ENCODE results near the gene OTX2.

The OTX2 gene

DNA sequence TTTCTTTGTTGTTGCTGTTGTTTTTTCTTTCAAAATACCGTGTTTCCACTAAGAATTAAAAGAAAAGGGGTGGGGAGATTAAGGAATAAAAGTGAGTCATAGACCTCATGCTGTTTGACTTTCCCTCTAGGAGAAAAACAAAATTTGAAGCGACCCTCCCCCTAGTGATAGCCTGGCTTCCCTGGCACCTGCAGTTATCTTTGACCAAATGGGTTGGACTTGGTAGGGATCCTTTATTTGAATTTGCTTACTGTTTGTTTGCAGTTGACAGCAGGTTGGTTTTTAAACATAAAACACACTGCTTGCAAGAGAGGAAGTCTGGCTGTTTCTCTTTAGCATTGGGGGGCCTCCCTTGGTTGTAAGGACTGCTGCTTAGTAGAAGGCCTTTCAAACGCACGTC is 14.0 kb downstream of the OTX2 start:
- DNase-seq (ENCODE audit: low read depth), result no peak

DNA sequence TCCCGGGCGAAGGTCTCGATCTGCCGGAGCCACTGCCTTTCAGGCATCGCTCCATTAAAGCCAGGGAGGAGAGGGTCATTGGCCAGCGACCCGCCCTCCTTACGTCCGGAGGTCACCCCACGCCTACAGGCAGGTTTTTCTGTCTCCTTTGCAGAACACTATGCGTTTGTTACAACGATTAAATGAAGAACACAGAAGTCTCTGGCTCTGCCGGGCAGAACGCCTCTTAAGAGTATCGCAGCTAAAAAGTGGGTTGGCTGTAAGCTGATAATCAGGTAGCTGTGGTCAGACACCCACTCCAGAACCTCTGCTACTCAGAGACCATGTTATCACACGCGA is 15.0 kb downstream of the OTX2 start:
- DNase-seq (ENCODE audit: low read depth), result no peak

DNA sequence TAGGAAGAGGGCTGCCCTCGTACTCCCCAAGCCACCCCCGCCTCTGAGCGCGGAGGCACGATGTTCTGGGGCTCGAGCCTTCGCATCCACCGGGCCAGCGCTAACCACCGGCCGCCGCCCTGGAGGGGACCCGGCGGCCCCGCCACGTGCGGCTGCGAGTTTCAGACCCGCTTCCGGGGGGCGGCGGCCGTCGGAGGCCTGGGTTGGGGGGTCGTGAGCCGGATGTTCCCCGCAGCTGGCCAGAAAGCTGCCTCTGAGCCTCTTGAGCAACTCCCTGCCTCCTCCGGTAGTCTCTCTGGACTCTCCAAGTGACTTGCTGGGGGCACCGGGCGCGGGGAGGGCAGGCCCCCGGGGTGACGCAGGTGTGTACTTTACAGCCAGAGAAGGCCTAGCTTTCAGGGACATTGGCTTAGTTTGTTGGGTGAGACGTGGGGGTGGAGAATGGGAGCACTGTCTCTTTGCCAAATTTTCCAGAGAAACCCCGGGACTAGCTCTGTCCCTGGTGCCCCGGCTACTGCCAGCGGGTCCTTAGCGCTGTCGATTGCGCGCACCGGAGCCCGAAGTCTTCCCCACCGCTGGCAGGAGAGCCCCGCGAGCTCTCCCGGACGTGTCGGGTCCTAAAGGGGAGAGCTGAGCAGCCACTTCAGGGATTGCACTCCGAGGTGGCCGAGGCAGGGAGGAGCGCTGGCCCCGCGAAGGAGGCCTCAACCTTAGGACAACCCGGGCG is 15.6 kb downstream of the OTX2 start:
- no peak for DNase-seq (ENCODE audit: low read depth)

DNA sequence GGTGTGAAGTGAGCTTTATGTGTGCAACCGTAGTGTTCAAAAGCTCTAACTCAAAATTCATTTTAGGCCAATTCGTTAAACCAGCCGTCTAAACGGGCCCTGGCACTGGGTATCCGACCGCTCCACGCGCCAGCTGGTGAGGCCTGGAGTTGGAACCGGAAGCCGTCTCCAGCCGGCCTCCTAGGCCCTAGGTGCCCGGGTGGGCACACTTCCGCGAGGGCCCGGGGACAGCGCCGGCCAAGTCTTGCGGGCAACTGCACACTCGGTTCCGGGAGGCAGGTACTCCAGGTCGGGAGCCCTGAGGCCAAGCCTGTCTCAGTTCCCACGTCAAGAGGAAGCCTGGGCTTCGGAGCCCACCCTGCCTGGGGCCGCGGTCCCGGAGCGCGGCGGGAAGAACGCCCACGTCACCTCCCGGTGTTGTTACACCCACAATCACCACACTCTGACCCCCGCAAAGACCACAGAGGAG is 16.2 kb downstream of the OTX2 start:
- DNase-seq (ENCODE audit: low read depth), result no peak

DNA sequence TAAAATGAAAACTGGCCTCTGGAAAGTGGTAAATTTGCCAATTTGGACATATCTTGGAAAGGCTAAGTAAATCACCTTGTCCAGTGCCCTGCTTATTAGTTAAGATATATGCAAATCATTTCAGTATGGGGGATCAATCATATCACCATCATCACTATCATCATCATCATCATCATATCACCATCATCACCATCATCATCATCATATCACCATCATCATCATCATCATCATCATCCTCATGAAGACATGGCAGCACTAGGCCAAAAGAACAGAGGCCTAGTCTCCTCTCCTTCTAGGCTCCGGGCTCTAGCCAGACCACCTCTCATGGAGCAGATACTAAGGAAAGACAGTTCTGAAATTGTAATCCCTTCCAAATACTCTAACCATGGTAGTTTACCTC is 20.3 kb downstream of the OTX2 start:
- DNase-seq (ENCODE audit: low read depth), result no peak

DNA sequence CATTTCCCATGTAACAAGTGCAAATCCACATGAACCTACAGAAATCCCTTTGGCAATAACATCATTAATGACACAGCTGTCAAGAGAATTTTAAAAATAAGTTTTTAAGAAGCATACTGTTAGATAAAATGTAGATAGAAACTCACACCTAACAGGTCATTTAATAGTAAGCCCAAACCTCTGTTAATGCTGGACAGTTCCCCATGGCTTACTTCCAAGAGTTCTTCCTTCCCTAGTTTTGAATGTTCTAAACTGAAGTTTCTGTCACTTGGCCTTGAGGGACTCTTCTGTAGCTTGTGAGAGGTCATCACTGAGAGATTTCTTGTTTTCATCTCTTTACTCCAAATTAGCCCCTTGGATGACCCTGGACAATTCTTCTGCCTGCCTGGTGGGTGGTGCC is 22.7 kb downstream of the OTX2 start:
- DNase-seq (ENCODE audit: low read depth), result no peak

DNA sequence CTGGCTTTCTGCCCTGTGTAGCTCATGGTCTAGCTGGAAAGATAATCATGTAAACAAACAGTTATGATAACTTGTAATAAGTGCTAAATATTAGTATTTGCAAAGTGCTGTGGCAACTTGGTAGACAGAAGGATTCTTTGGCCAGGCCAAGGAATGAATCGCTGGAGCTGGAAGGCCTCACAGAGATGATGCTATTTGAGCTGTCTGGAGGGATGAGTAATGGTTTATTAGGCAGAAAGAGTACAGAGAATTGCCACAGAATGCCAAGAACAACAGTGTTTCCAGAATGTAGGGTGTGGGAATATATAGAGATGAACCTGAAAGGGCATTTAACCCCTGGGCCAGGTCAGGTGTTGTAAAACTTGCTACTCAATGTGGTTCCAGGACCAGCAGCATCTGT is 27.6 kb downstream of the OTX2 start:
- DNase-seq (ENCODE audit: low read depth), result no peak

DNA sequence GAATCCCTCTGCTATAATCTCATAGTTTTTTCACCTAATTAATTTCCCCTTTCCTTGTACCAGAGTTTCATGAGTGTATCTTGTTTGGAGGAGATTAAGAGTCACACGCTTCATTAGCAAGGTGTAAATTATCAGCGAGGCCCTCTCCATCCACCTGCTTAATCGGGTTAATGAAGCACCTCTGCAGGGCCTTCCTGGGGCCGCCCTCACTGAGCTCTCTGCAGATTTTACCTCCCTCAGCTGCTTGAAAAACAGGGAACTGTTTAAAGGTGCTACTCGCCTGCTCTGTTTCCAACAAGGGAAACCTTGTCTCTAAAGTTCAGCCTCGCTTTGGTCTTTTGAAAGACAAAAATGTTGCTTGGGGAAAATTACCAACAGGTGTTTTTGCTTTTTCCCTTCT is 35.8 kb downstream of the OTX2 start:
- no peak for DNase-seq (ENCODE audit: low read depth)

DNA sequence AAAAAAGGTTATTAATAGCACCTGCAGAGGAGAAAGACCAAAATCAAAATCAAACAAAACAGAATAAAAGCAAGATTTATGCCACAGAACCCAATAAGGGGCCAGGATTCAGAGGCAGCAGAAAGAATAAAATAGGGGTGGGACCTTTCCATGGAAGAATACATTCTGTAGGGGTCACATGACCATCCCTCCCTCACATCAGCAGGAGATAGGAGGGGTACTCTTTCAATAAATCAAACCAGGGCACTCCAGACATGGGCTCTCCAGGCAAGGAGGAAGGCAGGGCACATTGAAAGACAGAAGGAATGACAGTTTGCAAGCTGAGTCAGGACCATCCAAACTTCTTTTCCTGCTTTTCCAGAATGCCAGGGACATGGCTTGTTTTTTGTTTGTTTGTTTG is 39.8 kb downstream of the OTX2 start:
- DNase-seq (ENCODE audit: low read depth), result no peak

DNA sequence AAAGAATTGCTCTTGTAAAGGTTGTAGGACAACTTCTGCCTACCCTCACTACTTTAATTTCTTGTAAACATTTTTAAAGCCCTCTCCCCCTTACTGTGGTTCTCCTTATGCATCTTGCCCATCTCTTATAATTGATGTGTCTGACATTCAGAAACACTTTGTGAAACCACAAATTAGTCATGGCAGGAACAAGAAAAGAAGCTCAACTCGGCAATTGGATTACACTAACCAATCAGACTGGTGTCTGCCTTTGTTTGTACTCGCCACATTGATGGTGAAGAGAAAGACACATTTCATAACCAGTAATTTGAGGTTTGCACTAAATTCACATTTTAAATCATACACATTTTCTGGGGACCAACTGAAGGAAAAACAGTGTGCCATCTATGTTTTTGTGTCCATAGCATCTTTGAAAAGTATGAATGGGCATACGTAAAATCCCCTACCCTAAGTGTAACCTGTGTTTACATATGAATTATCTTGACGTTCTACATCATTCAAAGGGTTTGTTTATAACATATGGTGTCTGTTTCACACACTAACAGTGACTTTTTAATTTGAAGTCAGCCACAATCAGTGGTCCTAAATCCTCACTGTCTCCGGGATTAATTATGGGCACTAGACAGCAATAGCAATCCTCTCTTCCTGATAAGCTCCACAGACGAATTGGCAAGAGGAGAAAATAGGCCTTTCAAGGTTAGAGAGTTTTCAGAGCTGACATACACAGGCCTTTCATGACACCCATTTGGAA is 49.9 kb downstream of the OTX2 start:
- no peak for DNase-seq (ENCODE audit: low read depth)

DNA sequence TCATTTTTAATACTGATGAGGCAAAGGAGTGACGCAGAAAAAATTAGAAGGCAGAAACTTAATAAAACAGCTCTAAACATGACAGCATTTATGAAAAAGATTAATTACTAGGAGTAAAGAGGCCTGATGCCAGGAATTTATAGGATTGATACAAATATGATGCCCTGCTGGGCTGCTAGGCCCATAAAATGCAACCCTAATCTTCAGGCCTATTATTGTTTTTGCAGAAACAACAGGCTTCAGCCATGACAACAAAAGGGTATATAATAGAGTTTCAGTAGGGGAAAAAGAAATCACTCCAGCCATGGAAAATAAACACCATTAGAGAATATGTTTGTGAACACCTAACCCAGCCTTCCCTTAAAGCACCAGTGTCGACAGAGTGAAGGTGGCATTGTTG is 50.6 kb downstream of the OTX2 start:
- no peak for DNase-seq (ENCODE audit: low read depth)

DNA sequence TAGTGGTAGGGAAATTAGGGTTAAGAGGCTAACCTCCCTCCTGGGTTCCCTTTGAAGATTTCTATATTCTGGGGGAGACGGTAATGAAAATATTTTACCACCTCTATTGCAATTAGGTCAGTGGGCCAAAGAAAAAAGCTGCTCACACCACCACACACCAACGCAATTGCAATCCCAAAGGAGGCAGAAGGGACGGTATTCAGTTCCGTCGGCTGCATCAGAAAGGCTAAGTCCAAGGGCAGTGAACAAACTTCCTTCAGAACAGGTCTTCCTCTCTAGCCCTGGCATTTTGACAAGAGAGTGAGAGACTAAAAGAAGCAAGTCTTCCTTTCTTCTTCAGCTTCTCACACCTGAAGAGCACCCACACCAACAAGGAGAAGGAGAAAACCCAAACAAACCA is 51.2 kb downstream of the OTX2 start:
- no peak for DNase-seq (ENCODE audit: low read depth)

DNA sequence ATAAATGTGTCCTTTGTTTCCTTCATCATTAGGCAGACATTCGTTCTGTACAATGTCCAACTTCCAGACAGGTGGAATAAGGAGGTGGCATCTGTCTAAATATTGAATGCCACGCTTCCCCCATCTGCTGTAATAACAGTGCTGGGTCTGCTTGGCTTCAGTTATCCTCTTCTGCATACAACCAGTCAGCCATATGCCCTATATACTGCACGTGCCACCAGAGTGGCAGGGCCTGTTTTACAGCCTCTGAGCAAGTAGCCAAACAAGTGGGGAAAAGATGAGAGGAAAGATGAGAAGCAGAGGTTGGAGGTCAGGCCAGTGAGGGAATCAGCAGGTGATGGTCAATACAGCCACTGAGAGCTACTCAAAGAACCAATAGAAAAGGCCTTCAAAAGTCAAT is 55.4 kb downstream of the OTX2 start:
- no peak for DNase-seq (ENCODE audit: low read depth)

DNA sequence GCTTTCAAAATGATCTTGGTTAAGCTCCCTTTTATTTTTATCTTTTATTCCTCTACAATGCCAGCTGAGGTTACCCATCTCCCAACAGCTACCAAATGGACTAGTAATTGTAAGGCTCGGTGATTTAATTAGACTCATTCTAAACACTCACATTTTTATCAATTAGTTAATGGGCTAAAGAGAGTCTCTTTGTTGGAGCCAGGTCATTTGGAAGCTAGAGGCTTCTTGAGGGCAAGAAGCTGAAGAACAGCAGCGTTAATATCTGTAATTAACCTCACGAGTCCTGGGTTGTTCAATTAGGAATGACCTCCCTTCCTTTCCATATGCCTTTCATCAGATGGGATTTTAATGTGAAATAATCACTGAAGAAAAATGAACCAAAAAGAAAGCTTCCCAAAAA is 56.9 kb downstream of the OTX2 start:
- DNase-seq (ENCODE audit: low read depth), result no peak

DNA sequence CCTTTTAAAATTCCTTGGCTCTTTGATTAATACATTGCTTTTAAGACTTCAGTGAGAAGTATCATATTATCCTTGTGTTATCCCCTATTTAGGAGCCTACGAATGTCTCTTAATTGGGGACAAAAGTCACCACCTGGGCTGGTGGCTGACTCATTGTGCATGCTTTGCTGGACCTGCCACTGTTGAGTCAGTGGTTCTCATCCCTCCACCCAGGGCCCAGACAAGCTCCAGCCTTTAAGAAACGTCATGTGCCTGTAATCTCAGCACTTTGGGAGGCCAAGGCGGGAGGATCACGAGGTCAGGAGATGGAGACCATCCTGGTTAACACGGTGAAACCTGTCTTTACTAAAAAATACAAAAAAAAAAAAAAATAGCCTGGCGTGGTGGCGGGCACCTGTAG is 57.9 kb downstream of the OTX2 start:
- DNase-seq (ENCODE audit: low read depth), result no peak

DNA sequence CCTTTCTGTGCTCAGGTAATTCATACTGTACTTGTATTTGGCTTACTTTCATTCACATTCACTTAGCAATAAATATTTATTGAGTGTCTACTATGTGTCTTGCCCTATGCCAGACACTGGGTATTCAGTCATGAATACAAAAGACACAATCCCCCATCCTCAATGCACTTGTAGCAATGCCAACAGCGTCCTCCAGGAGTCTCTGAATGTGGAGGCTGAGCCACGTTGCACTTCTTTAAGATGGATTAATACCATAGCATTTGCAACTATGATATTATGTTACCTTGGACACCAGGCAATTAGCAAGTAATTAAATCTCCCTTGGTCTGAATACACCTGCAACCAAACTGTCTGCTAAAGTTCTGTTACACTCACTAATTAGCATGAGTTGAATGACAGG is 58.8 kb downstream of the OTX2 start:
- no peak for DNase-seq (ENCODE audit: low read depth)
